BLaER1 (cell line): ENCODE measurements around the gene LY6G6D.
A peak's percentile ranks its signal among the peaks of the same experiment; 100 is the strongest.

Experiments
- H3K27ac ChIP-seq: shearing (Covaris generic); formaldehyde crosslinking; 2 replicates; pipeline ENCODE4 v1.8.1; 2022
- H3K27me3 ChIP-seq: shearing (Covaris generic); formaldehyde crosslinking; 2 replicates; pipeline ENCODE4 v1.8.1; 2022
- H3K36me3 ChIP-seq: shearing (Covaris generic); formaldehyde crosslinking; 2 replicates; pipeline ENCODE4 v1.8.1; 2022
- H3K4me1 ChIP-seq: shearing (Covaris generic); formaldehyde crosslinking; 2 replicates; pipeline ENCODE4 v1.8.1; 2022
- H3K4me2 ChIP-seq: shearing (Covaris generic); formaldehyde crosslinking; 2 replicates; pipeline ENCODE4 v1.8.1; 2022
- H3K4me3 ChIP-seq: shearing (Covaris generic); formaldehyde crosslinking; 2 replicates; pipeline ENCODE4 v1.8.1; 2022
- H3K9ac ChIP-seq: shearing (Covaris generic); formaldehyde crosslinking; 2 replicates; pipeline ENCODE4 v1.8.1; 2022
- H3K9me3 ChIP-seq: shearing (Covaris generic); formaldehyde crosslinking; 2 replicates; pipeline ENCODE4 v1.8.1; 2022
- H4K20me1 ChIP-seq: shearing (Covaris generic); formaldehyde crosslinking; 2 replicates; pipeline ENCODE4 v1.8.1; 2022
- Cebpa-rat ChIP-seq: shearing (Covaris generic); IDR thresholded peaks from 2 replicates; pipeline ENCODE4 v1.8.1; 2022

LY6G6D gene

DNA sequence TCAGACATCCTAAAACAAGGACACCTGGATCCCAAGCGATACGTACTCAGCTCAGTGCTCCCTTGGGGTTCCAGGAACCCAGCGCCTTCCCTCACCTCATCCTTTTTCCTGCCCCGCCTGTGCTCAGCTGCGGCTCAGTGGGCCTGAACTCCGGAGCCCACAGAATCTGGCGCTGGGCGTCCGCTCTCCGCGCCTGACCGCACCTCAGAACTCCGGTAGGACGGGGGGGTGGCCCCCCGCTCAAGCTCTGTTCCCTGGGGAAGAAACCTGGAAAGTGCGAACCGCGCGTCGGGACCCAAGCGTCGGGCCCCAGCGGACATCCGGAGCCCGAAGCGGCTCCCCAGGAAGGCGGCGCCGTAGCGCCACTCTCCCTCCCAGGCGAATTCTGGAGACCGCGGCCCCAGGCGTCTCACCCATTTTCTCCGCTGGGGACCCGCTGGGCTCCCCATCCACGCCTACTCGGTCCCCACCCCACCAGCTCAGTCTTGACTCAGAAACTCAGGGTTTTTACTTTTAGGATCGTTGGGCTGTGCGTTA, 33.9 kb upstream of the LY6G6D start:
- peak overlapping the region; percentile 54; the same call in 1 of the 2 replicates for H3K9ac ChIP-seq
- no peaks in the 10 kb centered on the region for H3K27me3 ChIP-seq
- TF ChIP-seq Cebpa-rat, result no peak
- no peaks in the 10 kb centered on the region for H3K9me3 ChIP-seq
- H4K20me1 ChIP-seq, result peaks cover 26% of the 10 kb centered on the region
- peak overlapping the region; percentile 39 for H3K27ac ChIP-seq
- H3K4me2 ChIP-seq, result peak overlapping the region; percentile 91
- H3K36me3 ChIP-seq, result peaks cover 30% of the 10 kb centered on the region
- H3K4me3 ChIP-seq, result peak overlapping the region; percentile 54
- H3K4me1 ChIP-seq, result peaks cover 59% of the 10 kb centered on the region

DNA sequence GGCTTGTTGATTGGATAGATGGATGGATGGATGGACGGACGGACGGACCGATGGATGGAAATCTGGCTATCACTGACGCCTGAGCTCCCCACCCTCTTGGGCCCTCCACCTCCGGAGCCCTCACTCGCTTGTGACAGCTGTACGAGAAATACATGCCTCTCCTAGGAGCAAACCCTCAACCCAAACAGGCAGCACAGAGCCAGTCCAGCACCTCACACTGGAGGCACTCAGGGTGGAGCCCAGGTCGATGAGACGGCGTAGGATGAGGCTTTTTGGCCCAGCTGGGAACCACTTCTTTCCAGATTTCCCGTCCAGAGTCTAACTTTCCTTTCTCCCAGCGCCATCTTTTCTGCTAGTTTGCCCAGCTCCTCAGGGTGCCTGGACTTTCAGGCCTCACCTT, 31.6 kb upstream of the LY6G6D start:
- Histone ChIP-seq H3K27ac (no peak overlapping the region), H4K20me1 (peaks cover 26% of the 10 kb centered on the region), H3K36me3 (peaks cover 54% of the 10 kb centered on the region), H3K27me3 (no peaks in the 10 kb centered on the region), H3K9me3 (no peaks in the 10 kb centered on the region), H3K4me2 (no peak overlapping the region), H3K9ac (no peak overlapping the region), H3K4me3 (no peak overlapping the region), H3K4me1 (peaks cover 43% of the 10 kb centered on the region)
- TF ChIP-seq Cebpa-rat, result no peak

DNA sequence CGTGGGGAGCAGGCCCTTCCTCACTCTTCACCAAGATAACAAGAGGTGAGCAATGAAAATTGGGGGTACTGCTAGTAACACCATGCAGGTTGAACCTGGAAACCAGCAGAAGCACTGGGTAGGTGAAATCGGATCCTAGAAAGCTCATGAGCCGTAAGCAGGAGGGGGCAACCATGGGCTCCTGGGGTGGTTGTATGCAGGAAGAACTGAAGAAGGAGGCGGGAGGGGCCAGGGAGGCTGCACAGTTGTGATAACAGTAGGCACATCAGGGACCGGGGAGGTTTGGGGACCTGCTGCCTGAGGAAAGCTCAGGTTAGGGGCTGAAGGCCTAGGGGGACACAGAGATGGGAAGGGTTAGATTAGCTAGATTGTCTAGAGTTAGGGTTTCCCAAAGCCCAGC, 28.7 kb upstream of the LY6G6D start:
- peaks cover 83% of the 10 kb centered on the region for H3K36me3 ChIP-seq
- no peaks in the 10 kb centered on the region for H3K27me3 ChIP-seq
- H4K20me1 ChIP-seq, result peaks cover 6% of the 10 kb centered on the region; the same call in 1 of the 2 replicates
- H3K27ac ChIP-seq, result no peak overlapping the region
- no peaks in the 10 kb centered on the region for H3K9me3 ChIP-seq
- no peak overlapping the region for H3K4me3 ChIP-seq
- no peak overlapping the region for H3K9ac ChIP-seq
- H3K4me2 ChIP-seq, result no peak overlapping the region
- peaks cover 17% of the 10 kb centered on the region for H3K4me1 ChIP-seq
- no peak for TF ChIP-seq Cebpa-rat

DNA sequence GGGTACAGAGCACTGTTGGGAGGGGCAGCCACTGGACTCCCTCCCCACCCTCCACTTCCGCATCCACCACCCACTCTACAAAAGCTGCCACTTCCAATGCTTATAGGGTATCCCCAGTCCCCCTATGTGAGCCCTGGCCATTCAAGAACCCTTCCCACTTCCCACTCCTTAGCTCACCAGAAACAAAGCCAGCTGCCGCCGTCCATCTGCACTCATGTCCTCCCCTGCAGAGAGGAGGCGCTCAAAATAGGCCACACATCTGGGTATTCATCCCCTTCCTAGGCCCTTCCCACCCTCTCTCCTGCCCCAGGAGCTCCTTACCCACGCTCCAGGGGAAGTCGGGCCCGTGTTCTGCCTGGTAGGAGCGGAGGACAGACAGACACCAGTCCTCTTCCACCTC, 27.8 kb upstream of the LY6G6D start:
- H3K4me1 ChIP-seq, result peaks cover 8% of the 10 kb centered on the region
- H3K27ac ChIP-seq, result no peak overlapping the region
- H3K9ac ChIP-seq, result no peak overlapping the region
- H3K4me2 ChIP-seq, result no peak overlapping the region
- H3K9me3 ChIP-seq, result no peaks in the 10 kb centered on the region
- no peaks in the 10 kb centered on the region for H3K27me3 ChIP-seq
- H4K20me1 ChIP-seq, result no peaks in the 10 kb centered on the region
- TF ChIP-seq Cebpa-rat, result no peak
- H3K4me3 ChIP-seq, result no peak overlapping the region
- peaks cover 91% of the 10 kb centered on the region for H3K36me3 ChIP-seq

DNA sequence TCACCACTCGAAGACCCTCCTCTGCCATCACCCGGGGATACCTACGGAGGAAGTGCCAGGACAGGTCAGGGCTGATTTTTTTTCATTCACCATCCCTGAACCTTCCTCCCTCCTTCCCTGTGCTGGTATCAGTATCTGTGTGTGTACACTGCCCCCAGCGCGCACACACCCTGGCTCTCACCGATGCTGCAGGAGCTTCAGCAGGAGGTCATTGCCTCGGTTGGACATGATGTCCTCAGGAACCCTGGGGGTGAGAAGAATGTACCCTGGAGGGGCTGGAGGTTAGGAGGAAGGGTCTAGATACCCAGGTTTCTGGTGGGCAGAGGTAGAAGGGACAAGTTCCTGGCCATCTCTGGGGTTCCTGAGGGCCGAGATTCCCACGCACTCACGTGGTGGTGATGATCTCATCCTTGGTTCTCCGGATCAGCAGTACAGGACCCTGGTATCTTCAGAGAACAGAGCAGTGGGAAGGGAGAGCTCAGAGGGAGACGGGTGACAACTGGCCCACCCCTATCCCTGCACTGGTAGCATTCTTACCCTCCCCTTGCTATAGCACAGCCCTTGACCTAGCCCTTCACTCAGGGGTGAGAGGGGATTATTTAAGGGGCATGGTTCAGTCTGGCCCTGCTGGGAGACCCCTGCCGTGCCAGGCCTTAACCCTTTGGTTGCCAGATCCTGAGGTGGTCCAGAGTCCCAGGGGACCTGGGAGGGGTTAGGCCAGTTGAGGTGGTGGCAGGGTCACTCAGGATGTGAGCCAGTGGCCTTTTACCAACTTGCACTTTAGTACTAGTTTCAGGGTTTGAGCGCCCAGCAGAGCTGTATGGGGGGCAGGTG, 27.1 kb upstream of the LY6G6D start:
- no peaks in the 10 kb centered on the region for H3K27me3 ChIP-seq
- H3K9ac ChIP-seq, result no peak overlapping the region
- no peaks in the 10 kb centered on the region for H3K9me3 ChIP-seq
- no peak overlapping the region for H3K27ac ChIP-seq
- no peak overlapping the region for H3K4me2 ChIP-seq
- no peak overlapping the region for H3K4me3 ChIP-seq
- H3K36me3 ChIP-seq, result peaks cover 97% of the 10 kb centered on the region
- no peak for TF ChIP-seq Cebpa-rat
- H4K20me1 ChIP-seq, result no peaks in the 10 kb centered on the region
- H3K4me1 ChIP-seq, result 0 out of 2 replicates have a peak, but pooled peaks cover 3% of the 10 kb centered on the region

DNA sequence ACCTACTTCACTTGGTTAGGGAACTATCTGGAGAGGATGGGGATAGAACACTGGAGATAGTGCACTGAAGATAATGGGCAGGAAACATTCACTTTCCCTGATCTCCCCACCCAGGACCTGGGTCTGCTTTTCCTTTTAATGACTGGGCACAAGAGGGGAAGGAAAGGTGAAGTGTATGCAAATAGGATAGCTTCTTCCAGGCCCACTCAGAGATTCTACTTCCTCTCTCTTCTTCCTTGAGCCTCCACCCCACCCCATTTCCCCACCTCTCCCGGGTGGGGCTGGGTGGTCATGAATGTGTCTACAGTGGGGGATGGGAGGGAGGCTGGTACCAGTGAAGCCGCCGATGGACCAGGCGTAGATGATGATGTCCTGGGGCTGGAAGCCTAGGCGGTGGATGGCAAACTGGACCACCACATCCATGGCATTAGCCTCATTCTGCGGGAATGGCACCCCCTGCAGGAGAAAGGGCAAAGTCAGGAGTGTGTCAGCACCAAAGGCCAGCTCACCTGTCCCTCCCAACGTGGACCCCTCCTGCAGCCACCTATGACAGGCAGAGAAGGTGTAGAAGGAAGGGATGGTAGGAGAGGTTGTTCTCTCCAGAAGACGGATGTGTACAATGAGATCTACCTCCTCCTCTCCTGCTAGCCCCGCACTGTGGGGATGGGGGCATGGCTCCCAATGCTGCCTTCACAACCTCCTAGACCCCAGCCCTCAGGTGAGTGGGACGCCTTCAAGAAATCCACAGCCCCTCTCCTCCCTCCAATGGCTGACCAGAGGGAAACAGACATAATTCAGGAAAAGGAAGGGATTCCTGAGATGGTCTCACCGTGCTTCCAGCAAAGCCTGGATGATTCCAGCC, 25.7 kb upstream of the LY6G6D start:
- H3K4me1 ChIP-seq, result 0 out of 2 replicates have a peak, but pooled peaks cover 3% of the 10 kb centered on the region
- TF ChIP-seq Cebpa-rat, result no peak
- no peaks in the 10 kb centered on the region for H3K9me3 ChIP-seq
- peaks cover 97% of the 10 kb centered on the region for H3K36me3 ChIP-seq
- H4K20me1 ChIP-seq, result no peaks in the 10 kb centered on the region
- no peaks in the 10 kb centered on the region for H3K27me3 ChIP-seq
- no peak overlapping the region for H3K4me2 ChIP-seq
- no peak overlapping the region for H3K27ac ChIP-seq
- H3K4me3 ChIP-seq, result no peak overlapping the region
- no peak overlapping the region for H3K9ac ChIP-seq

DNA sequence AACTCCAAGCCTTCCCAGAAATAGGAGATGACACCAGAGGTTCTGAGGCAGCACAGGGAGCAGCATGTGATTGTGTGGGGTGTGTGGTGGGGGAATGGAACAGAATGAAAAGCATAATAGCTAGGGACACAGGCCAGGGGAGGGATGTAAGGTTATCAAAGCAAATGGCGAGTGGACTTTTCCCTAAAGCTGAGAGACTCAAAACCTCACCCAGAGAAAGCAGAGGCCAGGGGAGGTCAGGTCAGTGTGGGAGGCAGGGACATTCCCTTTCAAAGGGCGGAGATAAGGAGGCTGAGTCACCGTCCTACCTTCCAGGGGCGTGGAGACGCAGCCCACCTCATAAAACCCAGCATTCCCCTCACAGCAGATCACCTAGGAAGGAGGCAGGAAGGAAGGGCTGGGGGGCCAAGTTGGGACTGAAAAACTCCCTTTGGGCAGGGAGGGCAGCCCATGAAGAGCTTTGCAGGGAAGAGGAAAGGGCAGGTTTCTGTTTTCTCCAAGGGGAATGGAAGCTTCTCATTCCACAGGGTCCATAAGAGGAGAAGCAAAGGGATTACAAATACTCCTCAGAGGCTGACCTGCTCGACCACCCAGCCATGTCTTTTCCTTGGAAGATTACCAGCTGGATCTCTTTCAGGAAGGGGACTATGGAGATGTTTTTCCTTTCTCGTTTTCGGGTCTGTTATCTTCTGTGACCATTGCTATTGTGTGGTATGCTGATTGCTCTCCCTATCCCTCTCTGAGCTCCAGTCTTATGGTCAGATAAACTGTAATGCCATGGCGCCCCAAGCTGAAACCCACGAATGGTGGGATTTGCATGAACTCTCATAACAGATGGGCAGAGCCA, 24.7 kb upstream of the LY6G6D start:
- peaks cover 99% of the 10 kb centered on the region for H3K36me3 ChIP-seq
- no peaks in the 10 kb centered on the region for H4K20me1 ChIP-seq
- no peak overlapping the region for H3K9ac ChIP-seq
- no peaks in the 10 kb centered on the region for H3K27me3 ChIP-seq
- no peak for TF ChIP-seq Cebpa-rat
- H3K4me2 ChIP-seq, result no peak overlapping the region
- no peak overlapping the region for H3K4me3 ChIP-seq
- H3K4me1 ChIP-seq, result 0 out of 2 replicates have a peak, but pooled peaks cover 3% of the 10 kb centered on the region
- no peaks in the 10 kb centered on the region for H3K9me3 ChIP-seq
- H3K27ac ChIP-seq, result no peak overlapping the region

DNA sequence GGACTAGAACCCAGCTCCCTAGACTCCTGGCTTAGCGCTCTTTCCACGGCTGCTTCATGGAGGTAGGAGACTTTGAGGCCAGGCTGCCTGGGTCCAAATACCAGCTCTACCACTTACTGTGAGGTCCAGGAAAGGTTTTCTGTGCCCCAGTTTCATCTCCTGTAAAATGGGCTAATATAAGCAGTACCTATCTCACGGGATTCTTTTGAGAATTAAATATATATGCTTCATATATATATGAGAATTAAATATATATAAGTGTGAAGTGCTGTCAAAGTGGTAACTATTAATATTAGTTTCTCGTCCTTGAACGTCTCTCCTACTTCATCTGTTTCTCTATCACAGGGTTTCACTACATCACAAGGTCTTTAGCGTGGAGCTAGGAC, 24.1 kb upstream of the LY6G6D start:
- no peak for TF ChIP-seq Cebpa-rat
- no peak overlapping the region for H3K4me3 ChIP-seq
- H4K20me1 ChIP-seq, result no peaks in the 10 kb centered on the region
- H3K27me3 ChIP-seq, result no peaks in the 10 kb centered on the region
- H3K9ac ChIP-seq, result no peak overlapping the region
- H3K36me3 ChIP-seq, result peaks cover 99% of the 10 kb centered on the region
- no peaks in the 10 kb centered on the region for H3K9me3 ChIP-seq
- no peak overlapping the region for H3K27ac ChIP-seq
- H3K4me1 ChIP-seq, result 0 out of 2 replicates have a peak, but pooled peaks cover 3% of the 10 kb centered on the region
- H3K4me2 ChIP-seq, result no peak overlapping the region

DNA sequence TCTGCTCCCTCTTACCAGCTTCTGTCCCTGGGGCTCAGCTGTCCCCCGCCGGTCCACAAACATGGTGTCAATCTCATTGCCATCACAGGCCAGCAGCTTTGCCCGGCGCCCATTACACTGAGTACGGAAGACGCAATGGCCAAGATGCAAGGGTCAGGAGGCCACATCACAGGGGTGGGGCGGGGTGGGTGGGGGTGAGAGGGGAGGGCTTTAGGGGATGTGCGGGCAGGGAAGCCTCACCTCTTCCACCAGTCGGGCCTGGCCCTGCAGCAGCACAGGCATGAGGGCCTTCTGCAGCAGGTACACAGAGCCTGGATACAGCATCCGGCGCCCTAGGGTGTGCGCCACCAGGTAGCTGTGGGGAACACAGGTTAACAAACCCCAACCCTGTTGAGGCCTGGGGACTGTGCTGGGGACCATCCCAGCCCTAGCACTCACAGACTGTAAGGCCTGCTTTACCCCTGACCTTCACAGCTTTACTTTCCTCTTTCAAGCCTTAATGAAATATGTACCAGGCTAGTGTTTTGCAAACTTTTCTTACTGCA, 23.5 kb upstream of the LY6G6D start:
- H3K4me2 ChIP-seq, result no peak overlapping the region
- TF ChIP-seq Cebpa-rat, result no peak
- no peaks in the 10 kb centered on the region for H3K9me3 ChIP-seq
- 0 out of 2 replicates have a peak, but pooled peaks cover 3% of the 10 kb centered on the region for H3K4me1 ChIP-seq
- no peak overlapping the region for H3K27ac ChIP-seq
- H3K27me3 ChIP-seq, result no peaks in the 10 kb centered on the region
- H3K4me3 ChIP-seq, result no peak overlapping the region
- peaks cover 99% of the 10 kb centered on the region for H3K36me3 ChIP-seq
- H3K9ac ChIP-seq, result no peak overlapping the region
- no peaks in the 10 kb centered on the region for H4K20me1 ChIP-seq
